GM21529 (cell line): ENCODE data around the gene DUSP1.
A peak's percentile ranks its signal among the peaks of the same experiment; 100 is the strongest.

Source experiments
- ATAC-seq: cut with Tn5 transposase; IDR thresholded peaks from one replicate; pipeline ENCODE4 v1.9.1; 2021; ENCODE audit not compliant: unreplicated experiment

Gene DUSP1

DNA sequence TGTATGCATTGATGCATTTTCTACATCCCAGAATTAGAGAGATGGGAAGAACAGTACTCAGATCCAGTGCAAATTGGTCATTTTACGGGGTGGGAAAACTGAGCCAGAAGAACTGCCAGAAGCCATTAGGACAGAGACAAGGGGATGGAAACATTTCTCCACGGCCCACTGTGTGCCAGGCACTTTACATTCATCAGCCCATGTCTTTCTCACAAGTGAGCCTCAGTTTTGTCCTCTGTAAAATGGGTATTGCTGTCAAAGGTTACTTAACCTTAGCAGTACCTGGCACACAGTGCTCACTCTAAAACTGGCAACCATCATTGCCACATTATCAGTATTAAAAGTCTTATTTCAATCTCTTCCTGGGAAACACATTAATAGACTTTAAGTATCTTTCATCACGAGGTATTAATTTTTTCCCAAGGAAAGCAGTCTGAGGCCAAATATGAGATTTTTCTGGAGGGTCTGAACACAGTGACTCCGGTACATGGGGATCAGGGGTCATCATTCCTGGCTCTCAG, 5.2 kb downstream of the DUSP1 start:
- ATAC-seq, result no peak

GRCh38 chr5:172764861-172765765, 5.9 kb downstream of the DUSP1 start:
- peak; percentile 86 for ATAC-seq

DNA sequence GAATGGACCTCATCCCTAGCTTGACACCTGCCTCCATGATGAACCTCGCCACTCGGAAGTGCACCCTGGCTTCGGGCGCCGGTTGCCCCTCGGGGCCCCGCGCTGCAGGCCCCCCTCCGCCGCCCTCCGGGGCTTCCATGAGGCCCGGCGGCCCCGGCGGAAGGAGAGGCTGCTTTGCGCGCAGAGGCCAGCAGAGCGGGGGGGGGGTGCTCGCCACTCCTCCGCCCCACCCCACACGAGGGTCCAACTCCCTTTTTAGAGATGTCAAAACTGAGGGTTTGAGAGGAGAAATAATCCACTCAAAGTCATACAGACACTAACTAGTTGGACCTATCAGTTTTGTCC, 7.9 kb downstream of the DUSP1 start:
- ATAC-seq, result no peak

DNA sequence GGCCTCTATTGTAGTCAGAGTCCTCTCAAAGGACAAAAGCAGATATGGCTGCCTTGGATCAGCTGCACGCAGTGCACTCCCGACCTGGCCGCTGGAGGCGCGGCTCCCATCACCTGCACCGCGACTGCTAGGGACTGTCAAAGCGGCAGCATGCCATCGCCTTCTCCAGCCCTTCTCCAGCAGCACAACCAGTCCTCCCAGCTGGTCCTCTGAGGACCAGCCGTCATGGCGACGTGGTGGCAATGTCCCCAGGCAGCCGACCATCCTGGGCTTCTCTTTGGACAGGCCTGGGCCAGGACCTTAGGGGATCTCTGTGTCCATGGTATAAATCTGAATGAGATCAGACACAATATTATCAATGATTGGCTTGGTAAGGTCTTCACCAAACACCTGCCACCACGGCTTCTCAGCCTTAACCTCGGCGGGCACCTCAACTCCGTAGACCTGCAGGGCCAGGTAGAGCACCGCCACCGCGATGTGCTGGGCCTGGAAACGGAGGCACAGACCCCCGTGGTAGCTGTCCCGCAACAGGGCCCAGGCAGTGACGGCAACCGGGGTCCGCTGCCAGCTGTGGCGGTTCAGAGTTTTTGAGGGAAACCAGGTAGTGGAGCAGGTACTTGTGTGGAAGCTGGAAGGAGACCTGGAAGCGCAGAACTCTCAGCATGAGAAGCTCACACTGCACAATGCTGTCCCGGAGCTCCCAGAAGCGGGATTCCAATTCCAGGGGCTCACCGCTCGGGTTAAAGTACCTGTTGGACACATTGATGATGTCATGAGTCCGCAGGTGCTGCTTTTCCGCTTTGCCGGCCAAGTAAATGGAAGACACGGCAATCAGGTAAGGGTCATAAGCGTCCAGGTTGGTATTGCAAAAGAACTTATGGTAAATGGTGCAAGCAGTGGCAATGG, 8.5 kb downstream of the DUSP1 start:
- no peak for ATAC-seq

DNA sequence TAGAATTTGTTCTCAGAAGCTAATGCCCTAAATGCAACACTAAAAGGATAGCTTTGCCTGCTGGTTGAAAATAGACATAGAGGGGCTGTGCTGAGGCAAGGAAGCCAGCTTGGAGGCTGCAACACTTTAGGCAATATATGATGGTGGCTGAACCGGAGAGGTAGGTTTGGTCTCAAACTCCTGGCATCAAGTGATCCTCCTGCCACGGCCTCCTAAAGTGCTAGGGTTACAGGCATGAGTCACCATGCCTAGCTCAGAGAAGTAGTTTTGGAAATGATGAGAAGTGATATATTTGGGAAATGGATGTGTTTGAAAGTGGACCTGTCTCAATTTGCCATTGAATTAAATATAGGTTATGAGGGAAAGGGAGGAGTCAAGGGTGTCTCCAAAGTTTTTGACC, 10.0 kb downstream of the DUSP1 start:
- ATAC-seq, result no peak

- no peak for ATAC-seq
These were observed 10.9 kb downstream of the DUSP1 start for GRCh38 chr5:172760136-172760535.

DNA sequence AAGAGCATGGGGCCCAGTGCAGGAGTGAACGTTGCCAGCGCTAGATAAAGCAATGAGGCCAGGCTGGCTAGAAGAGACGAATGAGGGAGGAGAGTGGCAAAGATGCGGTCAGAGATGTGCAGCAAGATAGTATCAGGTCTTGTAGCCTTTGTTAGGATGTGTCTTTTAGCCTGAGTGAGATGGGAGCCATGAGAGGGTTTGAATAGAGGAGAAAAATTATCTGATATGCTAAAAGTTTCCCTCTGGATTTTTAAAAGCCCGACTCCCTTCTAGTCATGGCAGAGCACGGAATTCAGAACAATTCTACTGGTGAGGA, 12.2 kb downstream of the DUSP1 start:
- no peak for ATAC-seq

DNA sequence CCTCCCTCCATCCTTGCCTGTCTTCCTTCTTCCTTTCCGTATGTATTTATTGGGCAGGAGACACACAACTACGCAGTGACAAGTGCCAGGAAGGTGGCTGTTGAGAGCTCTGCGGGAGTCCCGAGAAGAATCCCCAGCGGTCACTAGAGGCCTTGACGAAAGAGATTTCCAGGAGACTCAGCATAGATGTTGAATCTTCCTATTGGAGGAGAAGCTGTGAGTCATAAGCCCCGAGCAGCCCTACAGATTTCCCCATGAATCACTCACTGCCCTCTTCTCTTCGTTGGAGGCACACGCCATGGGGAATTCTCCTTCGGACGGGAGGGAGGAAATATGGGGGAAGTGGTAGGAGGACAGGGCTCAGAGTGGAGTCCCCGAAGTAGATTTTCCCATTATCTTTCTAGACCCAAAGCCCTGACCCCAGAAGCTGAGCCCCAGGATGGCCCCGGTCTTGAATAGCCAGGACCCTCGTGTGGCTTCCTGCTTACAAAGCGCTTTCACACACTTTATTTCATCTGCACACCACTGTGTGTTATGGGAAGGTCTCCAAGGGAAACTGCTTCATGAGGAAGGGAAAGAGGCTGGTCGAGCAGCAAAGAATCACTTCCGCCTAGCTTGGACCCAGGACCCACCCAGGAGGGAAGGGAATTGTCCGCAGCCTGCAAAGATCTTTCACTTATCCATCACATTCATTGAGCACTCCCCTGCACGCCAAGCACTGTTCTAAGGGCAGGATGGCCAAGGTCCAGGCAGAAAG, 12.7 kb downstream of the DUSP1 start:
- no peak for ATAC-seq

DNA sequence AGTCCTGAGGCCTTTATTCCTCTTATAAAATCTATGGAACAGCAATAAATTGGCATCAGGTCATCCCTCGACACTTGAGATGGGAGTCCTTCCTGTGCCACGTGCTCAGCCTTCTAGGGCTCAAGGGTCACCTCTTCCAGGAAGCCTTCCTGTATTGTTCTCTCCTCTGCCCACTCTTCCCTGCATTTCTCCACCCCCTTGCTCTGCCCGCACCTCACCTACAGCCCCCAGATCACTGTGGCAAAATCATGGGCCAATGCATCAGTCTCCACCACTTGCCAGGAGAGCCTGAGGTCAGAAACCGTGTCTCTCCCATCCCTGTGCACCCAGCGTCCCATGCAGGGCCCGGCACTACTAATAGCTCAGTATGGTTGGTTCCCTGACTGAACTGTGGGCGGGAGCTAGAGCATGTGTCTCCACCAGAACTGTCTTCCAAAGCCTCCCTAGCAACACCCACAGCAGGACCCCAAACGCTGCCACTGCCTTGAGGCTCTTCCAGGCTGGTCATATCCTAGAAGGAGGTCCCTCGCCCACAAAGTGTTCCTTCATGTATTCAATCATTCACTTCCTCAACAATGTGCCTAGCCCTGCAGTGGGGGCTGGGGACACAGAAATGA, 13.5 kb downstream of the DUSP1 start:
- ATAC-seq, result no peak

DNA sequence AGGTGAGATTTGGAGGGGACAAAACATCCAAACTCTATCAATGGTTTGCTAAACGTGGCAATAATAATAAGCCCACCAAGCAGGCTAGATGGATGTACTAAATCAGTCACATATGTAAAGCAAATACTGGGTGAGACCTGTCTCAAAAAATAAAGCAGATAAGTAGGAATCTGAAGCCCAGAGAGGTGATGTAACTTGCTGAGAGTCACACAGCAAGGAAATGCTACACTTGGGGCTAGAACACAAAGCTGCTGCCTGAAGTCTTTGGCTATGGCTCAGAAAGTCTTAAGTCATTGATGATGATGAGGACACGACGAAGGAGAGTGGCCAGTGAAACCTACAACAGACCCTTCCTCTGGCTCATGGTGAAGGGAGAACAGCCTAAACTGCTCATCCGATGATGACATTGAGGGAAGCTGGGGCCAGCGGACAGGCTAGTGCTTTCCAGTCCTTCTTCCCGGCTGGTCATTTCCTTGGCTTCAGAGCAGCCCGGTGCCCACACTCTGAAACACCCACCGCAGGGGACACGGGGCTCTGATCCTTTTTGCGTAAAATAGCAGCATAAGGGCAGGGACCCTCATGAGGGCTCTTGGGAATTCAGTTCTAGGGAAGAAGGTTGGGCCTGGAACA, 14.1 kb downstream of the DUSP1 start:
- no peak for ATAC-seq

GRCh38 chr5:172754596-172755356, 16.2 kb downstream of the DUSP1 start:
- no peak for ATAC-seq

GRCh38 chr5:172753101-172753500, 17.9 kb downstream of the DUSP1 start:
- no peak for ATAC-seq

DNA sequence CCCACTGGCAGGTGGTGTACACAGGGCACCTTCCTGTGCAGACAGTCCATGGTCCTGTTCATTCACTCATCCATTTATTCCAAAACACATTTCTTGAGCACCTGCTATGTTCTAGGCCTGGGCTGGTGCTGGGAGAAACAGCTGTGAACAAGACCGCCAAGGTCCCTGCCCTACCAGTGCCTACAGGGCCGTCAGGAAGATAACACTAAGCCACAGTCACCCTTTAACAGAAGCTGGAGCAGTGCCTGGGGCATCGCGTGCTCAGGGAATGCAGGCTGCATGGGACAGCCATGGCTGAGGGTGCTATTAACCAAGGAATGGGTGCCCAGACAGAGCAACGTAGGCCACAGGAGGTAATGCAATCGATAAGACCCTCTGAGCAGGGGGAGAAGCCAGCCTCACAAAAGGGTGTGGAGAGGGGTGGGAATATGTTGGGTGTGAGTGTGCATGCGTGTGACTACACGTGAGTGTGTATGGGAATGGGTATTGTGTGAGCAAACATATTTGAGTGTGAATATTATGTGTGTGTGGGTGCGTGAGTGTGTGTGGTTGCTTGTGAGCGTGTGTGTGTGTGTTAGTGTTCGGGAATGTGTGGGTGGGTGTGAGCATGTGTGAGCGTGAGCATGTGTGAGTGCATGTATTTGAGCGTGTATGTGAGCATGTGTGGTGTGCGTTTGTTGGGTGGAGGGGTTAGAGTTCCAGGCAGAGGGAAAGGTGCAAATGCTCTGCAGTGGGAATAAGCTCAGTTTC, 19.1 kb downstream of the DUSP1 start:
- ATAC-seq, result no peak

GRCh38 chr5:172749881-172750633, 20.9 kb downstream of the DUSP1 start:
- ATAC-seq, result no peak

DNA sequence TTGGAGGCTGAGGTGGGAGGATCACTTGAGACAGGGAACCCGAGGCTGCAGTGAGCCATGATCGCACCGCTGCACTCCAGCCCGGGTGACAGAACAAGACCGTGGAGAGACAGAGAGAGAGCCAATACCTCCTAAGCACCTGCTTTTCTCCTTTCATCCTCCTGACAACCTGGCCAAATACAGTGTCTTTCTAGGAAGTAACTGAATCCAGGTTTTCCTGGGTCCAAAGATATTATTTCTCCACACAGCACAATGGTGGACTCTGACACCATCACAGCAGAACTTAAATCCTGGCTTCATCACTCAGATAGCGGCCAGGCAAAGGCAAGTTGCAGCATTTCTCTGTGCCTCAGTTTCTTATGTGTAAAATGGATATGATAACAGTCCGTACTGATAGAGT, 21.9 kb downstream of the DUSP1 start:
- ATAC-seq, result no peak

GRCh38 chr5:172748341-172748843, 22.6 kb downstream of the DUSP1 start:
- ATAC-seq, result no peak

DNA sequence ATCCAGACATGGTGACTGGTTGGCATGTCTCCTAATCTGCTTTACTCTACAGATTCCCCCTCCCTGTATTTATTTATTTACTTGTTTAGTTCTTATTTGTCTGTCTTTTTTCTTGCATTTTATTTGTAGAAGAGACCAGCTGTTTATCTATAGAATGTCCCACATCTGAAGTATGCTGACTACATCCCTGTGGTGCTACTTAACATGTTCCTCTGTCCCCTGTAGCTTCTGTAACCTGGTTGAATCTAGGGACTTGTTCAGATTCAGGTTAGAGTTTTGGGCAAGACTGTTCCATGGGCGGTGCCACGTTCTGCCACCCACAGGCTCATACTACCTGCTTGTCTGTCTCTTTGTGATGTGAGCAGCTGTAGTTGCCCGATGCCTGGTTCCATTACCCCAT, 23.5 kb downstream of the DUSP1 start:
- ATAC-seq, result no peak

DNA sequence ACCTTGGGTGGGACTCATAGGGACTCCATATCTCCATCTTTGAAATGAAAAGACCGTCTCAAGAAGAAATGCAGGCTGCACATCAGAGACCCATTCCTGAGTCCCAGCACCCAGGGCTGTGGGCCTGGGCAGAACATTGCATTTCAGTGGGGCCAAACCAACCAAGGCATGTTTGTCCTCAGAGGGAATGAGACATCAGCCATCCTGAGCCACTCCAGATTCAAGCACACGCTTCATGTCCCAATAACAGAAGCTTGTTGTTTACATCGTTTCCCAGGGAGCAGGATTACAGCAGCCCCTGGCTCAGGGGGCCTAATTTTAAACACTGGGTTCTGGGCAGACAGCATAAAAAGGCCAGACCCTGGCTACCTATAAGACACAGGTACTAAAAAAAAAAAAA, 24.3 kb downstream of the DUSP1 start:
- ATAC-seq, result no peak
